ENCODE measurements around the gene RAB4A.

DNA sequence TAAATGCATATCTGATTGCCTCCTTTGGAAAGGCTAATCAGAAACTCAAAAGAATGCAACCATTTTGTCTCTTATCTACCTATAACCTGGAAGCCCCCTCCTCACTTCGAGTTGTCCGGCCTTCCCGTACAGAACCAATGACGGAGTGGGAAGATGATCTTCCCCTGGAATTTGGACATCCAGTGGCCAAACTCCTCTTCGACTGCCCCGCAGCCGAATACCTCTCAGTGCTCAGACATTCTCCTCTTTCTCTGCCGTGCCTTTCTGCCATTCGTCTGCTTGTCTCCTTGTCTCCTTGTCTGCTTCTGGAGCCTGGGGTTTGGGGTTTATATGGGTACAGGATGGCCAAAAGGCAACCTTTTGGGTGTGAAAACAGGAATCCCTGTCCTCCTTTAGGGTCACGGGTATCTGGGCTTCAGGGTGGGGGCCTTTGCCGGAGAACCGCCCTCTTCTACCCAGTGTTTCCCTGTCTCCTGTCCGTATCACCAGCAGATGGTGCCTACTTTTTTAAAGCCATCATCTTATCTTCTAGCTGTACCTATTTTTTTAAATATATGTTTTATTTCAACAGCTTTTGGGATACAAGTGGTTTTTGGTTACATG lies 35.9 kb upstream of the RAB4A start:
- TF ChIP-seq, protein P1, sequence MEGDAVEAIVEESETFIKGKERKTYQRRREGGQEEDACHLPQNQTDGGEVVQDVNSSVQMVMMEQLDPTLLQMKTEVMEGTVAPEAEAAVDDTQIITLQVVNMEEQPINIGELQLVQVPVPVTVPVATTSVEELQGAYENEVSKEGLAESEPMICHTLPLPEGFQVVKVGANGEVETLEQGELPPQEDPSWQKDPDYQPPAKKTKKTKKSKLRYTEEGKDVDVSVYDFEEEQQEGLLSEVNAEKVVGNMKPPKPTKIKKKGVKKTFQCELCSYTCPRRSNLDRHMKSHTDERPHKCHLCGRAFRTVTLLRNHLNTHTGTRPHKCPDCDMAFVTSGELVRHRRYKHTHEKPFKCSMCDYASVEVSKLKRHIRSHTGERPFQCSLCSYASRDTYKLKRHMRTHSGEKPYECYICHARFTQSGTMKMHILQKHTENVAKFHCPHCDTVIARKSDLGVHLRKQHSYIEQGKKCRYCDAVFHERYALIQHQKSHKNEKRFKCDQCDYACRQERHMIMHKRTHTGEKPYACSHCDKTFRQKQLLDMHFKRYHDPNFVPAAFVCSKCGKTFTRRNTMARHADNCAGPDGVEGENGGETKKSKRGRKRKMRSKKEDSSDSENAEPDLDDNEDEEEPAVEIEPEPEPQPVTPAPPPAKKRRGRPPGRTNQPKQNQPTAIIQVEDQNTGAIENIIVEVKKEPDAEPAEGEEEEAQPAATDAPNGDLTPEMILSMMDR (IDR thresholded peaks at IDR 0.05) = no peak
- TF ChIP-seq POLR2A (IDR thresholded peaks at IDR 0.05) (no peak), POLR2AphosphoS5 (IDR thresholded peaks at IDR 0.05) (no peak), EP300 (IDR thresholded peaks at IDR 0.05) (no peak)
